Caki2 (cell line): ENCODE results near the gene MYO5A. TPM values are rescaled to one million over a fixed set of nuclear protein-coding genes. Genes with fewer than 3 reads are reported as not detected.

Experiments
- DNase-seq: peaks from one replicate; pipeline ENCODE4 v3.0.0-alpha.2; 2015; ENCODE audit warnings: low read depth
- in situ Hi-C: cut with HindIII; loops from 2 replicates; pipeline ENCODE4 v1.10.0; 2016; ENCODE audit warnings: low sequenced_read_pairs, low pct_unique_long_range_greater_than_20kb, mixed read lengths
- total RNA-seq: library from RNA; depleted of rRNA; stranded (reverse); fragments of >200 nt; shearing (Covaris generic); gene quantifications from 2 replicates; pipeline ENCODE4 v1.2.3, GENCODE V29; 2014; ENCODE audit warnings: low replicate concordance

MYO5A gene
- total RNA-seq, 1 experiment from 2014 or later, result 3.1 TPM

- no peak for DNase-seq
- in situ Hi-C loops, result no loop called here
These were observed 121.3 kb downstream of the MYO5A start for GRCh38 chr15:52407374-52407773.

GRCh38 chr15:52406601-52407000 is 122.1 kb downstream of the MYO5A start:
- in situ Hi-C loops, result no loop called here
- DNase-seq, result no peak

- in situ Hi-C loops, result no loop called here
- DNase-seq, result no peak
These were observed 122.8 kb downstream of the MYO5A start for GRCh38 chr15:52405856-52406255.

GRCh38 chr15:52397118-52397517 is 131.6 kb downstream of the MYO5A start:
- in situ Hi-C loops, result no loop called here

GRCh38 chr15:52394118-52394517 is 134.6 kb downstream of the MYO5A start:
- DNase-seq, result no peak
- in situ Hi-C loops, result no loop called here

More at GRCh38 chr15:52397118-52397517, 131.6 kb downstream of the MYO5A start:
- DNase-seq, result no peak

- DNase-seq, result peak; percentile 30
- in situ Hi-C loops, result no loop called here
These were observed 136.5 kb downstream of the MYO5A start for GRCh38 chr15:52392008-52392687.

- in situ Hi-C loops, result no loop called here
These were observed 137.6 kb downstream of the MYO5A start for GRCh38 chr15:52391069-52391468.

GRCh38 chr15:52385670-52386069 is 143.0 kb downstream of the MYO5A start:
- no peak for DNase-seq
- in situ Hi-C loops, result no loop called here

More at GRCh38 chr15:52391069-52391468, 137.6 kb downstream of the MYO5A start:
- DNase-seq, result no peak

GRCh38 chr15:52383100-52383588 is 145.5 kb downstream of the MYO5A start:
- no peak for DNase-seq
- in situ Hi-C loops, result no loop called here

GRCh38 chr15:52382647-52383046 is 146.0 kb downstream of the MYO5A start:
- in situ Hi-C loops, result no loop called here

GRCh38 chr15:52379395-52380106 is 149.1 kb downstream of the MYO5A start:
- DNase-seq, result no peak
- in situ Hi-C loops, result no loop called here

More at GRCh38 chr15:52382647-52383046, 146.0 kb downstream of the MYO5A start:
- no peak for DNase-seq

- DNase-seq, result no peak
- in situ Hi-C loops, result no loop called here
These were observed 149.8 kb downstream of the MYO5A start for GRCh38 chr15:52378746-52379394.

- in situ Hi-C loops, result no loop called here
- no peak for DNase-seq
These were observed 158.7 kb downstream of the MYO5A start for GRCh38 chr15:52370010-52370409.

- in situ Hi-C loops, result no loop called here
These were observed 159.2 kb downstream of the MYO5A start for GRCh38 chr15:52369455-52369854.

GRCh38 chr15:52369030-52369429 is 159.7 kb downstream of the MYO5A start:
- in situ Hi-C loops, result no loop called here
- no peak for DNase-seq

More at GRCh38 chr15:52369455-52369854, 159.2 kb downstream of the MYO5A start:
- DNase-seq, result no peak

GRCh38 chr15:52368402-52368801 is 160.3 kb downstream of the MYO5A start:
- in situ Hi-C loops, result no loop called here
- peak; percentile 3 for DNase-seq

- DNase-seq, result no peak
- in situ Hi-C loops, result no loop called here
These were observed 166.2 kb downstream of the MYO5A start for GRCh38 chr15:52362497-52362896.

- DNase-seq, result no peak
- in situ Hi-C loops, result no loop called here
These were observed 166.6 kb downstream of the MYO5A start for GRCh38 chr15:52361975-52362494.

- DNase-seq, result no peak
- in situ Hi-C loops, result no loop called here
These were observed 167.2 kb downstream of the MYO5A start for GRCh38 chr15:52361494-52361893.
